Skeletal muscle tissue (tissue), 4 donors: Measurements from ENCODE around the gene CMBL. TPM values are rescaled to one million over a fixed set of nuclear protein-coding genes. Genes with fewer than 3 reads are reported as not detected.
A peak's percentile ranks its signal among the peaks of the same experiment; 100 is the strongest.

Source experiments
- H3K27ac ChIP-seq: one replicate; pipeline ENCODE4 v1.7.0; 2013; ENCODE audit warnings: mild to moderate bottlenecking, low read depth, low read length, inconsistent platforms
- H3K27me3 ChIP-seq, 3 donors: one replicate each; pipeline ENCODE4 v1.7.0; 2013; ENCODE audit warnings: low read length in 3 of 3; ENCODE audit not compliant: control insufficient read depth in 3 of 3, insufficient read depth in 3 of 3
- H3K36me3 ChIP-seq, 3 donors: one replicate each; pipeline ENCODE4 v1.7.0; 2013; ENCODE audit warnings: low read length in 3 of 3; ENCODE audit not compliant: control insufficient read depth in 3 of 3, insufficient read depth in 3 of 3
- H3K4me1 ChIP-seq, 3 donors: one replicate each; pipeline ENCODE4 v1.7.0; 2013; ENCODE audit warnings: low read length in 3 of 3, mild to moderate bottlenecking in 3 of 3; ENCODE audit not compliant: control insufficient read depth in 3 of 3, insufficient read depth in 3 of 3
- H3K4me3 ChIP-seq, 3 donors: one replicate each; pipeline ENCODE4 v1.7.0; 2013; ENCODE audit warnings: low read length in 3 of 3
- H3K9ac ChIP-seq, 3 donors: one replicate each; pipeline ENCODE4 v1.7.0; 2013; ENCODE audit warnings: low read length in 3 of 3, mild to moderate bottlenecking in 3 of 3, moderate library complexity in 2 of 3, low read depth in 1 of 3
- H3K9me3 ChIP-seq, 3 donors: one replicate each; pipeline ENCODE4 v1.7.0; 2013; ENCODE audit warnings: low read length in 3 of 3; ENCODE audit not compliant: control insufficient read depth in 3 of 3
- total RNA-seq: library from RNA; depleted of rRNA; stranded (reverse); fragments of >200 nt; gene quantifications from one replicate; pipeline ENCODE4 v1.2.3, GENCODE V29; 2014
- donor health status: Osteomylitis.

CMBL gene
- total RNA-seq, 1 donor from 2014 or later: 34.4 TPM

DNA sequence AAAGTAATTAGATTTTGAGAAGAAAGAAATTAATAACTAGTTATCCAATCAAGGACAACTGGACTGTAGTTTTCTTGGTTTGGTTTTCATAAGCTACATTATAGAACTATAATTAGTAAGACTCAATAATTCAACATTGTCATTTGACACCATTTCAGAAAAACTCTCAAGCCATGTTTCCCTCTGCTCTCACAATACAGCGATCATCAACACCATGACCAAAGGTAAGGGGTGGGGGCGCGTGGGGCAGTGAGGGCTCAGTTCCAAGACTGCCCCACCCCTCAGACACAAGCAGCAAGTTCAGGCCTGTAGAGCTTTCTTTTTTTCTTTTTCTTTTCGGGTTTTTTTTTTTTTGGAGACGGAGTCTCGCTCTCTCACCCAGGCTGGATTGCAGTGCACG is 6.4 kb downstream of the CMBL start:
- Histone ChIP-seq H3K27ac (peak overlapping the region; percentile 80), H3K36me3 (peaks cover 4 to 11% (median 7%) of the 10 kb centered on the region in 3 donors), H3K9me3 (peaks cover 0 to 2% (median 0%) of the 10 kb centered on the region in 3 donors), H3K27me3 (no peaks in the 10 kb centered on the region), H3K9ac (peak overlapping the region; percentile 54 to 82 (median 68)), H3K4me3 (peak overlapping the region; percentile 38 to 65 (median 51)), H3K4me1 (peaks cover 22 to 54% (median 37%) of the 10 kb centered on the region in 3 donors)

DNA sequence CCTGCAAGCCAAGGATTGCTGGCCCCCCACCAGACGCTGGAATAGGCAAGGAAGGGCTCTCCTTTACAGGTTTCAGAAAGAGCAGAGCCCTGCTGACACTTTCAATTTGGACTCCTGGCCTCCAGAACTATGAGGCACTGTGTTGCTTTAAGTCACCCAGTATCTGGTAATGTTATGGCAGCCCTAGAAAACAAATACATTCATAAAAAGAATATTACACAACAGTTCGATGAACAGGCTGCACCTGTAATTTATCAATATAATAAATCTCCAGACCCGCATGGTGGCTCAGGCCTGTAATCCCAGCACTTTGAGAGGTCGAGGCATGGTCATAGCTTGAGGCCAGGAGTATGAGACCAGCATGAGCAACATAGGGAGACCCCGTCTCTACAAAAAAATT is 7.5 kb downstream of the CMBL start:
- no peak overlapping the region for H3K27ac ChIP-seq

GRCh38 chr5:10297646-10298204 is 10.0 kb downstream of the CMBL start:
- H3K36me3 ChIP-seq: peaks cover 4 to 20% (median 17%) of the 10 kb centered on the region in 3 donors
- H3K27me3 ChIP-seq: no peaks in the 10 kb centered on the region
- peaks cover 5 to 22% (median 9%) of the 10 kb centered on the region in 3 donors for H3K4me1 ChIP-seq
- H3K27ac ChIP-seq: peak overlapping the region; percentile 30
- H3K9ac ChIP-seq: peak overlapping the region in 1 of 3 donors; percentile 33
- H3K9me3 ChIP-seq: peaks cover 0 to 2% (median 0%) of the 10 kb centered on the region in 3 donors
- H3K4me3 ChIP-seq: no peak overlapping the region

More for the DNA sequence above, 7.5 kb downstream of the CMBL start:
- peaks cover 4 to 16% (median 12%) of the 10 kb centered on the region in 3 donors for H3K36me3 ChIP-seq
- peaks cover 14 to 46% (median 31%) of the 10 kb centered on the region in 3 donors for H3K4me1 ChIP-seq
- H3K4me3 ChIP-seq: no peak overlapping the region
- H3K27me3 ChIP-seq: no peaks in the 10 kb centered on the region
- H3K9ac ChIP-seq: no peak overlapping the region
- peaks cover 0 to 2% (median 0%) of the 10 kb centered on the region in 3 donors for H3K9me3 ChIP-seq

DNA sequence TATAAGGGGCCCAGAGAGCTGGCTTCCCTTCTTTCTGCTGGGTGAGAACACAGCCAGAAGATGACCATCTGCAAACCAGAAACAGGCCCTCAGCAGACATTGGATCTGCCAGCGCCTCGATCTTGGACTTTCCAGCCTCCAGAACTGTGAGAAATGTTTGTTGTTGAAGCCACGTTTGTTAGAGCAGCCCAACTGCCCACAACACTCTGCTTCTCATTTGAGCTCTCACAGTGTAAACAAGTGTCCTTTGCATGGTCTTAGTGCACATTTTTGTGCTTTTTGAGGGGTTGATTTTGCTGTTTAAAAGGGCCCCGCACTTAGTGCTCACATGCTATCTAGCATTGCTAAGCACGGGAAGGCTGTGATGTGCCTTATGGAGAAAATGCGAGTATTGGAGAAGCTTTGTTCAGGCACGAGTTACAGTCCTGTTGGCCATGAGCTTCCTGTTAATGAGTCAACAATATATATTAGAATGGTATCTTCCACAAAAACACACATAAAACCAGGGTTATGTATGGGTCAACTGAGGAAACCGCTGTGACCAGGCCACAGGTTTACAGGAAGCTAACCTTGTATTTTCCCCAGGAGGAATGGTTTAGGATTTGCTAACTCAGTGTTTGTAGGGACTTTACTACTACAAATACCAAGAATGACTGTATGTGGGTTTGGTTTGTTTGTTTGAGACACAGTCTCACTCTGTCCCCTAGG is 11.9 kb downstream of the CMBL start:
- Histone ChIP-seq H3K36me3 (peaks cover 4 to 20% (median 17%) of the 10 kb centered on the region in 3 donors), H3K4me3 (no peak overlapping the region), H3K9ac (no peak overlapping the region), H3K27me3 (no peaks in the 10 kb centered on the region), H3K4me1 (peaks cover 0 to 25% (median 6%) of the 10 kb centered on the region in 3 donors), H3K27ac (no peak overlapping the region), H3K9me3 (peaks cover 0 to 2% (median 0%) of the 10 kb centered on the region in 3 donors)

GRCh38 chr5:10293907-10294662 is 13.6 kb downstream of the CMBL start:
- no peak overlapping the region for H3K27ac ChIP-seq
- no peaks in the 10 kb centered on the region for H3K9me3 ChIP-seq

DNA sequence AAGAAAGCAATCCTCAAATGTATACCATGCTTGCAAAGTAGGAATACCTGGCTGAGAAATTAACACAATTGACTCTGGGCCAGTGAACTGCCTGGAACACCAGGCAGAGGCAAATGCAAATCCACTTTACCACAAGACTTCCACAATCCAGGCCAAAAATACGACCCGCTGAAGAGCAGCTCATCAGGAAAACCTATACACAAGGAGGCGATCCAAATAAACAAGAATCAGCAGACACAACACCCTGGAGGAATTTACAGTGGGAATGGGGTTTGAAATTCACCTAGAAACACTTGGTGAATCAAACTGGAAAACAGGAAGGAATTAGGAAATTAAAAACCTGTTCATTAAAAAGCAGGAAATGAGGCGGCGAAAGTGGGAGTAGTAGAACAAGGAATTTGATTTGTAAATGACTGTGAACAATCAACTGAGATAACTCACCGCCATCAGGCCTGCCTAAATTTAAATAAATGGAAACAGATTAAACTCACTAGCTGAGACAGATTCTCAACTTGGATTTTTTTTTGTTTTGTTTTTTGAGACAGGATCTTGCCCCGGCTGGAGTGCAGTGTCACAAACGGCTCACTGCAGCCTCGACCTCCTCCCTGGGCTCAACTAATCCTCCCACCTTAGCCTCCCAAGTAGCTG is 15.9 kb downstream of the CMBL start:
- Histone ChIP-seq H3K9ac (no peak overlapping the region), H3K4me1 (peaks cover 30 to 45% (median 33%) of the 10 kb centered on the region in 3 donors), H3K27me3 (no peaks in the 10 kb centered on the region), H3K9me3 (no peaks in the 10 kb centered on the region), H3K27ac (peak overlapping the region; percentile 45), H3K4me3 (no peak overlapping the region), H3K36me3 (peaks cover 2 to 20% (median 6%) of the 10 kb centered on the region in 3 donors)

More at GRCh38 chr5:10293907-10294662, 13.6 kb downstream of the CMBL start:
- H3K4me1 ChIP-seq: peaks cover 15 to 33% (median 19%) of the 10 kb centered on the region in 3 donors
- H3K36me3 ChIP-seq: peaks cover 2 to 18% (median 10%) of the 10 kb centered on the region in 3 donors
- no peak overlapping the region for H3K4me3 ChIP-seq
- H3K27me3 ChIP-seq: no peaks in the 10 kb centered on the region
- no peak overlapping the region for H3K9ac ChIP-seq

GRCh38 chr5:10290438-10290837 is 17.3 kb downstream of the CMBL start:
- Histone ChIP-seq H3K36me3 (peaks cover 2 to 23% (median 3%) of the 10 kb centered on the region in 3 donors), H3K9ac (peak overlapping the region in 1 of 3 donors; percentile 58), H3K4me1 (peaks cover 38 to 58% (median 46%) of the 10 kb centered on the region in 3 donors), H3K27ac (peak overlapping the region; percentile 98), H3K4me3 (no peak overlapping the region), H3K27me3 (no peaks in the 10 kb centered on the region), H3K9me3 (no peaks in the 10 kb centered on the region)

GRCh38 chr5:10289991-10290390 is 17.7 kb downstream of the CMBL start:
- Histone ChIP-seq H3K27me3 (no peaks in the 10 kb centered on the region), H3K27ac (peak overlapping the region; percentile 98), H3K9me3 (no peaks in the 10 kb centered on the region), H3K9ac (peak overlapping the region; percentile 57 to 83 (median 58)), H3K4me3 (peak overlapping the region in 1 of 3 donors; percentile 1), H3K36me3 (peaks cover 0 to 21% (median 2%) of the 10 kb centered on the region in 3 donors), H3K4me1 (peaks cover 38 to 62% (median 47%) of the 10 kb centered on the region in 3 donors)

DNA sequence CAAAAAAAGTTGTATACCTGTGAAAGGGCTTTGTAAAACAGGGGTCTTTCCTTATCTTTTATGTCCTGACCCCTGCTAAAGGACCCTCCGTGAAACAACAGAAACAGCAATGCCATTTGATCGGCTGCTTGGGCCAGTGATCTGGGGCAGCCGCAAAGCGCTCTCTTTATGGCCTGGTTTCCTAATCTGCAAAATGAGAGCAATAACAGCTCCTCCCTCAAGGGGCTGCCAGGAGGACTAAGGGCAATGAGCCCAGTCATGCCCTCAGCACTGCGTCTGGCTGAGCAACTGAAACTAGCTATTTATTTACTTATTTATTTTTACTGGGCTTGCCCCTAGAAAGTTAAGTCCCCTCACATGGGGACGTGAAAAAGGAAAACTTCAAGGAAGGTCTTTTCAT is 18.3 kb downstream of the CMBL start:
- H3K9ac ChIP-seq: peak overlapping the region; percentile 58 to 83 (median 75)
- H3K36me3 ChIP-seq: peaks cover 0 to 18% (median 2%) of the 10 kb centered on the region in 3 donors
- peak overlapping the region; percentile 98 for H3K27ac ChIP-seq
- H3K9me3 ChIP-seq: no peaks in the 10 kb centered on the region
- H3K4me3 ChIP-seq: peak overlapping the region in 2 of 3 donors; percentile 37 to 52
- H3K27me3 ChIP-seq: no peaks in the 10 kb centered on the region
- peaks cover 38 to 63% (median 47%) of the 10 kb centered on the region in 3 donors for H3K4me1 ChIP-seq
